ES-I3 (cell line): ENCODE measurements around the gene RNF182.
"Not testable (repeated sequence)": the region's sequence is repeated elsewhere in the genome, so short reads cannot be mapped to it uniquely, and the experiment has no call there.

ENCODE experiments used
- H3K36me3 ChIP-seq: 2 replicates; pipeline ENCODE4 v1.6.1; 2013; ENCODE audit warnings: mild to moderate bottlenecking, low read length, control low read depth, moderate library complexity; ENCODE audit not compliant: insufficient read depth
- H3K4me1 ChIP-seq: 2 replicates; pipeline ENCODE4 v1.6.1; 2013; ENCODE audit warnings: mild to moderate bottlenecking, control low read depth, low read length; ENCODE audit not compliant: insufficient read depth
- H3K9ac ChIP-seq: 2 replicates; pipeline ENCODE4 v1.6.1; 2013; ENCODE audit warnings: low read depth, mild to moderate bottlenecking, low read length, moderate library complexity
- H3K9me3 ChIP-seq: 2 replicates; pipeline ENCODE4 v1.6.1; 2013; ENCODE audit warnings: mild to moderate bottlenecking, low read length, moderate library complexity; ENCODE audit not compliant: control insufficient read depth, insufficient read depth

RNF182 gene

DNA sequence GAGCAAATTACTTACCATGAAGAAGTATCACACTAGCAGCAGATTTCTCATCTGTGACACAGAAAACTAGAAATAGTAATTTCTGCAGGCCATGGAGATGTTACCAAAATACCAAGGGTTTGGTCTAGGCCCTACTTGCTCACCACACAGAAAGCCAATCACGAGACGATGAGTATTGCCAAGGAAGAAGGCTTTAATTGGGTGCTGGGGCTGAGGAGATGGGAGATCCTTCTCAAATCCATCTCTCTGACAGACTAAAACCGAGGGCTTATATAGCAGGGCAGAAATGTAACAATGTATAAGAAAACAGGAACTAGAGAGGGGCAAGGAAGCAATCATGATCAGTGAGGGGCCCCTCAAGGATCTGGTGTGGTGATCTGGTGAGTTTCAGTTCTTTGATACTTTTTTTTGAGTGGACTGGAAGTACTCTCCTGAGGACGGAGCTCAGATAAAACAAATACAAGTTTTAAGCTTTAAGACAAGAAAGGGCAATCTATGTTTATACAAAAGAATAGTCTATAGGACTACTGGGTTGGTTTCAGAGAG lies 40.9 kb downstream of the RNF182 start:
- no peak overlapping the region for H3K9ac ChIP-seq
- no peaks in the 10 kb centered on the region for H3K4me1 ChIP-seq
- H3K36me3 ChIP-seq, result no peaks in the 10 kb centered on the region
- H3K9me3 ChIP-seq, result no peaks in the 10 kb centered on the region

DNA sequence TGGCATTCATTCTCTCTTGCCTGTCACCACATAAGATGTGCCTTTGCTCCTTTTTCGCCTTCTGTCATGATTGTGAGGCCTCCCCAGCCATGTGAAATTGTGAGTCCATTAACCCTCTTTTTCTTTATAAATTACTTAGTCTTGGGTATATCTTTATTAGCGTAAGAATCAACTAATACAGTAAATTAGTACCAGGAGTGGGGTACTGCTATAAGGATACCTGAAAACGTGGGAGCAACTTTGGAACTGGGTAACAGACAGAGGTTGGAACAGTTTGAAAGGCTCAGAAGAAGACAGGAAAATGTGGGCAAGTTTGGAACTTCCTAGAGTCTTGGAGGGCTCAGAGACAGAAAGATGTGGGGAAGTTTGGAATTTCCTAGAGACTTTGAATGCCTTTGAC lies 46.6 kb downstream of the RNF182 start:
- H3K36me3 ChIP-seq, result no peaks in the 10 kb centered on the region
- H3K9me3 ChIP-seq, result peaks cover 9% of the 10 kb centered on the region
- no peaks in the 10 kb centered on the region for H3K4me1 ChIP-seq
- H3K9ac ChIP-seq, result no peak overlapping the region

DNA sequence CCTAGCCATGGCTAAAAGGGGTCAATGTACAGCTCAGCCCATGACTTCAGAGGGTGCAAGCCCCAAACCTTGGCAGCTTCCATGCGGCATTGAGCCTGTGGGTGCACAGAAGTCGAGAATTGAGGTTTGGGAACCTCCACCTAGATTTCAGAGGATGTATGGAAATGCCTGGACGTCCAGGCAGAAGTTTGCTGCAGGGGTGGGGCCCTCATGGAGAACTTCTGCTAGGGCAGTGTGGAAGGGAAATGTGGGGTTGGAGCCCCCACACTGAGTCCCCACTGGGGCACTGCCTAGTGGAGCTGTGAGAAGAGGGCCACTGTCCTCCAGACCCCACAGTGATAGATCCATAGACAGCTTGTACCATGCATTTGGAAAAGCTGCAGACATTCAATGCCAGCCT lies 47.9 kb downstream of the RNF182 start:
- H3K9me3 ChIP-seq, result not testable (repeated sequence)

DNA sequence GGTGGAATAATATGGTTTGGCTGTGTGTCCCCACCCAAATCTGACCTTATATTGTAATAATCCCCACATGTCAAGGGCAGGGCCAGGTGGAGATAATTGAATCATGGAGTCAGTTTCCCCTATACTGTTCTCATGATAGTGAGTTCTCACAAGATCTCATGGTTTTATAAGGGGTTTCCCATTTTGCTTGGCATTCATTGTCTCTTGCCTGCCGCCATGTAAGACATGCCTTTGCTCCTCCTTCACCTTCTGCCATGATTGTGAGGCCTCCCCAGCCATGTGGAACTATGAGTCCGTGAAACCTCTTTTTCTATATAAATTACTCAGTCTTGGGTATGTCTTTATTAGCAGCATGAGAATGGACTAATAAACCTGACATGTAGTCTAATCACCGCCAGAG lies 48.7 kb downstream of the RNF182 start:
- H3K4me1 ChIP-seq, H3K9me3 ChIP-seq, H3K36me3 ChIP-seq, H3K9ac ChIP-seq: not testable (repeated sequence)

More for the DNA sequence above, 47.9 kb downstream of the RNF182 start:
- not testable (repeated sequence) for H3K4me1 ChIP-seq, H3K36me3 ChIP-seq, H3K9ac ChIP-seq

- no peaks in the 10 kb centered on the region for H3K36me3 ChIP-seq
- peaks cover 4% of the 10 kb centered on the region for H3K9me3 ChIP-seq
- H3K4me1 ChIP-seq, result peaks cover 5% of the 10 kb centered on the region; the same call in 1 of the 2 replicates
- no peak overlapping the region for H3K9ac ChIP-seq
Observed at GRCh38 chr6:13978102-13978640, 53.4 kb downstream of the RNF182 start.

DNA sequence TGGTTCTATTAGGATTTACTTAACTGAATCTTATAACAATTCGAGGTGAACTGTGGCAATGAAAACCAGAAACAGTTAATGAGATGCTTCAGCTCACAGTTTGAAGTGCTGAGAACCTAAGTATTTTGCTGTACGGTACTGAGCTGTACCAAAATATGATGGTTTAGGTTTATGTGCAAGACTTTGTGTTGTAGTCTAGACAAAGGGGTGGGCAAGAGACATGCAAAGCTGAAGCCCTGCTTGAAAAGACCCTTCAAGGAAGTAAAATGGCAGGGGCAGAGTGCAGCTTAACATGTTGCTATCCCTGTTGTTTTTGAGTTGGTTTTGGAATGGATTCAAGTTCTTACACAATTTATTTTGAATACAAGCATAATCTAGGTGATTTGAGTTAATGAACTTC lies 54.0 kb downstream of the RNF182 start:
- H3K36me3 ChIP-seq, result no peaks in the 10 kb centered on the region
- peaks cover under 1% of the 10 kb centered on the region; the same call in 1 of the 2 replicates for H3K9me3 ChIP-seq
- peaks cover 5% of the 10 kb centered on the region; the same call in 1 of the 2 replicates for H3K4me1 ChIP-seq
- H3K9ac ChIP-seq, result no peak overlapping the region

GRCh38 chr6:13979284-13980171 lies 54.8 kb downstream of the RNF182 start:
- no peaks in the 10 kb centered on the region for H3K36me3 ChIP-seq

DNA sequence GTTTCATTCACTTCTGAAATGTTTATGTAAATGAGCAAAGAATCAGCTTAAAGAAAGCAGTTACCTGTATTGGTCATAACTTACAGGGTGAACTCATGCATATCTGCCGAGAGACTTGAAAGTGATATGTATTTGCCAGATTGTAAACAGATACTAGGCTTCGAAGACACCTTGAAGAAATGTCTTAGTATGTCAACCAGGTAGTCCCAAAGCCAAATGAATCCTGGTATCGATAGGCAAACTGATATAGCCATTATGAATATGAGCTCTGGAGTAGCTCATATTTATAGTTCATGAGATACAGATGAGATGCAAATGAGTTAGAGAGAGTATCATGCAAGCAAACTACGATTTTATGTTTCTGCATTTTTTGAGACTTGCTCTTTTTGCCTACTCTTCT lies 55.8 kb downstream of the RNF182 start:
- Histone ChIP-seq H3K36me3 (no peaks in the 10 kb centered on the region), H3K9ac (no peak overlapping the region), H3K4me1 (peaks cover 5% of the 10 kb centered on the region; the same call in 1 of the 2 replicates)

More at GRCh38 chr6:13979284-13980171, 54.8 kb downstream of the RNF182 start:
- Histone ChIP-seq H3K9me3 (no peaks in the 10 kb centered on the region), H3K9ac (no peak overlapping the region), H3K4me1 (peaks cover 5% of the 10 kb centered on the region; the same call in 1 of the 2 replicates)

GRCh38 chr6:13985663-13986325 lies 61.0 kb downstream of the RNF182 start:
- H3K9ac ChIP-seq, result no peak overlapping the region
- H3K9me3 ChIP-seq, result no peaks in the 10 kb centered on the region
- no peaks in the 10 kb centered on the region for H3K36me3 ChIP-seq
- no peaks in the 10 kb centered on the region; the same call in 1 of the 2 replicates for H3K4me1 ChIP-seq

More for the DNA sequence above, 55.8 kb downstream of the RNF182 start:
- no peaks in the 10 kb centered on the region for H3K9me3 ChIP-seq

GRCh38 chr6:13986700-13987399 lies 62.1 kb downstream of the RNF182 start:
- H3K9me3 ChIP-seq, result no peaks in the 10 kb centered on the region
- H3K4me1 ChIP-seq, result no peaks in the 10 kb centered on the region
- H3K36me3 ChIP-seq, result no peaks in the 10 kb centered on the region
- H3K9ac ChIP-seq, result no peak overlapping the region

GRCh38 chr6:13987400-13987865 lies 62.7 kb downstream of the RNF182 start:
- Histone ChIP-seq H3K4me1 (no peaks in the 10 kb centered on the region), H3K36me3 (no peaks in the 10 kb centered on the region), H3K9ac (no peak overlapping the region), H3K9me3 (no peaks in the 10 kb centered on the region)

GRCh38 chr6:13988049-13988738 lies 63.4 kb downstream of the RNF182 start:
- Histone ChIP-seq H3K4me1 (no peaks in the 10 kb centered on the region), H3K9me3 (no peaks in the 10 kb centered on the region), H3K9ac (no peak overlapping the region), H3K36me3 (no peaks in the 10 kb centered on the region)

- Histone ChIP-seq H3K9ac (no peak overlapping the region), H3K9me3 (no peaks in the 10 kb centered on the region), H3K36me3 (no peaks in the 10 kb centered on the region), H3K4me1 (no peaks in the 10 kb centered on the region)
Observed at GRCh38 chr6:13988908-13989307, 64.2 kb downstream of the RNF182 start.
